Measurements from ENCODE around the gene ZNF691. TPM values are rescaled to one million over a fixed set of nuclear protein-coding genes. Genes with fewer than 3 reads are reported as not detected.
"Not testable (repeated sequence)": the region's sequence is repeated elsewhere in the genome, so short reads cannot be mapped to it uniquely, and the experiment has no call there.

Gene ZNF691
- total and polyA plus RNA-seq, 9 donors, result 7.9 to 14.1 (median 12.3) TPM

DNA sequence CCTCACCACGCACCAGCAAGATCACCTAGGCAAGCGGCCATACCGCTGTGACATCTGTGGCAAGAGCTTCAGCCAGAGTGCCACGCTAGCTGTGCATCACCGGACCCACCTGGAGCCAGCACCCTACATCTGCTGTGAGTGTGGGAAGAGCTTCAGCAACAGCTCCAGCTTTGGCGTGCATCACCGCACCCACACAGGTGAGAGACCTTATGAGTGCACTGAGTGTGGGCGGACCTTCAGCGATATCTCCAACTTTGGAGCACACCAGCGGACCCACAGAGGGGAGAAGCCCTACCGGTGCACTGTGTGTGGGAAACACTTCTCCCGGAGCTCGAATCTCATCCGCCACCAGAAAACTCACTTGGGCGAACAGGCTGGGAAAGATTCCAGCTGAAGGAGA, 5.0 kb downstream of the ZNF691 start:
- TF ChIP-seq POLR2A (IDR thresholded peaks at IDR 0.05) (no peak), EP300 (IDR thresholded peaks at IDR 0.05) (no peak)
- TF ChIP-seq, protein P1, sequence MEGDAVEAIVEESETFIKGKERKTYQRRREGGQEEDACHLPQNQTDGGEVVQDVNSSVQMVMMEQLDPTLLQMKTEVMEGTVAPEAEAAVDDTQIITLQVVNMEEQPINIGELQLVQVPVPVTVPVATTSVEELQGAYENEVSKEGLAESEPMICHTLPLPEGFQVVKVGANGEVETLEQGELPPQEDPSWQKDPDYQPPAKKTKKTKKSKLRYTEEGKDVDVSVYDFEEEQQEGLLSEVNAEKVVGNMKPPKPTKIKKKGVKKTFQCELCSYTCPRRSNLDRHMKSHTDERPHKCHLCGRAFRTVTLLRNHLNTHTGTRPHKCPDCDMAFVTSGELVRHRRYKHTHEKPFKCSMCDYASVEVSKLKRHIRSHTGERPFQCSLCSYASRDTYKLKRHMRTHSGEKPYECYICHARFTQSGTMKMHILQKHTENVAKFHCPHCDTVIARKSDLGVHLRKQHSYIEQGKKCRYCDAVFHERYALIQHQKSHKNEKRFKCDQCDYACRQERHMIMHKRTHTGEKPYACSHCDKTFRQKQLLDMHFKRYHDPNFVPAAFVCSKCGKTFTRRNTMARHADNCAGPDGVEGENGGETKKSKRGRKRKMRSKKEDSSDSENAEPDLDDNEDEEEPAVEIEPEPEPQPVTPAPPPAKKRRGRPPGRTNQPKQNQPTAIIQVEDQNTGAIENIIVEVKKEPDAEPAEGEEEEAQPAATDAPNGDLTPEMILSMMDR (IDR thresholded peaks at IDR 0.05), result no peak
- 95 to 98% (median 98%) methylated on average over 15 of the region's 15 CpGs for WGBS, 3 donors
- Histone ChIP-seq H3K4me3 (no peak overlapping the region), H3K27ac (no peak overlapping the region), H3K36me3 (no peaks in the 10 kb centered on the region), H3K27me3 (no peaks in the 10 kb centered on the region), H3K4me1 (ENCODE audit: insufficient read depth) (peaks cover 5% of the 10 kb centered on the region), H3K9me3 (peaks cover 0 to 3% of the 10 kb centered on the region in 2 donors)
- no peak for DNase-seq
- intact Hi-C loops (cut with DNase I), result no loop called here

DNA sequence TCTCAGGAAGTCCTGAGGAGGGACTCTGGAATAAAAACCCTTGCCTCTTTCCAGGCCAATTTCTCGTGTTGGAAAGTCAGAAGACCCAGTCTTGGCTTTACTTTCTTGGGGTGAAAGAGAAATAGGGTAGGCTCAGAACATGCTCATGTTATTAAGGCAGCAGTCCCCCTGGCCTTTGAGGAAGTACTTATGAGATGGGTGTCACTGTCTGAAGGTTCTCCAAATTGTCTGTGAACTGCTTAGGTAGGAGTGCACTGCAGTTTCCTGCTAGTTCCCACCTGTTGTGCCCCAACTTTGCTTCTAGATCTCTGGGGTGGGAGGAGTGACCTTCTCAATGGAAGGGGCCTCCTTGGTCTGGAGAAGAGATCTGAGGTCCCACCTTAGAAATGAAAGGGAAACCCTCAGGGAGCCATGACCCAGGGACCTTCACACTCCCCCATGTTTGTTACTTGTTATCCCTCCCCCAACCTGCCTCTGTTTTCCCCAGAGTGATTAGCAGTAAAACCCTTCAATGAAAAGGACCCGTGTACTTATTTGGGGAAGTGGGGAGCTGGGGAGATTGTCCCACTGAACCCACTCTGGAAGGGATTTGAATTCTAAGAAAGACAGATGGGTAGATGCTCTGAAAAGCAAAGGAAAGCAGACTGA, 5.7 kb downstream of the ZNF691 start:
- intact Hi-C loops (cut with DNase I), result no loop called here
- peaks cover 3% of the 10 kb centered on the region for H3K4me1 ChIP-seq (ENCODE audit: insufficient read depth)
- no peak overlapping the region for H3K4me3 ChIP-seq
- no peaks in the 10 kb centered on the region for H3K36me3 ChIP-seq
- TF ChIP-seq POLR2A (IDR thresholded peaks at IDR 0.05) (no peak), EP300 (IDR thresholded peaks at IDR 0.05) (no peak)
- TF ChIP-seq, protein P1 (IDR thresholded peaks at IDR 0.05), result no peak
- WGBS, 3 donors, result 86 to 90% (median 90%) methylated on average over 2 of the region's 2 CpGs
- H3K27me3 ChIP-seq, result no peaks in the 10 kb centered on the region
- DNase-seq, result no peak
- peaks cover 0 to 3% of the 10 kb centered on the region in 2 donors for H3K9me3 ChIP-seq
- H3K27ac ChIP-seq, result no peak overlapping the region

DNA sequence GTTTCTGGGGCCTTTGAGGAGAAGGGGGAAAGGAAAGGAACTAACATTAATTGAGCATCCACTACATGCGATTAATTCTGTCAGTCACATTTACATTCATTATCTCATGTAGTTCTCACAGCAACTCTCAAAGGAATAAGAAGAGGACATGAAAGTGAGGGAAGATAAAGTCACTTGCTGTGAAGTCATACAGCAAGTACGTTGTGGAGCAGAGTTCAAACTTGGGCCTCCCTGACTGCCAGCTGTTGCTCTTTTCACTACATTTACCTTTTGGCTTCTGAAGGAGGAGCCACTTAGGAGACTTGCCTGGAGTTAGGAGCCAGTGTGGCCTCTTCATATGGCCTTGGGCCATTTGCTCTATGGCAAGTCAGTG, 6.2 kb downstream of the ZNF691 start:
- Histone ChIP-seq H3K36me3 (no peaks in the 10 kb centered on the region), H3K4me3 (no peak overlapping the region), H3K27ac (no peak overlapping the region), H3K9me3 (peaks cover 0 to 3% of the 10 kb centered on the region in 2 donors), H3K27me3 (no peaks in the 10 kb centered on the region), H3K4me1 (ENCODE audit: insufficient read depth) (no peaks in the 10 kb centered on the region)
- WGBS, 3 donors, result 48 to 50% (median 49%) methylated on average over 2 of the region's 2 CpGs
- intact Hi-C loops (cut with DNase I), result no loop called here
- DNase-seq, result no peak
- TF ChIP-seq POLR2A (IDR thresholded peaks at IDR 0.05), result no peak

DNA sequence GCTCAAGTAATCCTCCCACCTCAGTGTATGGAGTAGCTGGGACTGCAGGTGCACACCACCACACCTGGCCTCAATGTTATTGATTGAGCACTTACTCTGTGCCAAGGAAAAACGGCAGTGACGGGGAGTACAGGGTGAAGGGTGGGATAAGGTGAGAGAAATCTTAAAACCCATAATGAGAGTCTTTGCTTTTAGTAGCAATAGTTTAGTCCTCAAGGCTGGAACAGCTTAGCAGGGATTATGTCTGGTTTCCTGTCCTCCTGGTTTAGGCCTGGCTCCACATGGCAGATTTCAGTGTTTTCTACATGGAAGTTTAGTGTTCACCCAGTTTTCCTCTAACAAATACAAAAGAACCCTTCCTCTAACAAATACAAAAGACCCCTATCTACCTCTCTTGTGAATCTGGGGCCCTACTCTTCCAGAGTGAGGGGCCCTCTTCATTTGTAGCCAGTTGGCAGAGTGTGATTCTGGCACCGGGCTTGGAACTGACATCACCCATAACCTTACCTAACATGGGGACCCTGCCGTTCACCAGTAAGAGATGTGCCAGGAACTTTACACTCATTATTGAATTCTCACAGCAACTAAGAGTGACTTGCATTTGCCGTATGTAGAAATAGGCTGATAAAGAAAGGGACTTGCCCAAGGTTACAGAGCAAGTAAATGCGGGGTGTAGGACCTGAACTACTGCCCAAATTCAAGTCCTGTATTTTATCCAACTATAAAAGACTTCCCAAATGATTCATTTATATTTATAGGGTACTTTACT, 6.9 kb downstream of the ZNF691 start:
- H3K9me3 ChIP-seq, result peaks cover 0 to 3% of the 10 kb centered on the region in 2 donors
- no peak overlapping the region for H3K27ac ChIP-seq
- DNase-seq, result no peak
- H3K4me1 ChIP-seq (ENCODE audit: insufficient read depth), result no peaks in the 10 kb centered on the region
- TF ChIP-seq, protein P1 (IDR thresholded peaks at IDR 0.05), result no peak
- TF ChIP-seq EP300 (IDR thresholded peaks at IDR 0.05) (no peak), POLR2A (IDR thresholded peaks at IDR 0.05) (no peak)
- no peaks in the 10 kb centered on the region for H3K36me3 ChIP-seq
- WGBS, 3 donors, result 62 to 65% (median 63%) methylated on average over 6 of the region's 6 CpGs
- no peaks in the 10 kb centered on the region for H3K27me3 ChIP-seq
- intact Hi-C loops (cut with DNase I), result no loop called here
- H3K4me3 ChIP-seq, result no peak overlapping the region

DNA sequence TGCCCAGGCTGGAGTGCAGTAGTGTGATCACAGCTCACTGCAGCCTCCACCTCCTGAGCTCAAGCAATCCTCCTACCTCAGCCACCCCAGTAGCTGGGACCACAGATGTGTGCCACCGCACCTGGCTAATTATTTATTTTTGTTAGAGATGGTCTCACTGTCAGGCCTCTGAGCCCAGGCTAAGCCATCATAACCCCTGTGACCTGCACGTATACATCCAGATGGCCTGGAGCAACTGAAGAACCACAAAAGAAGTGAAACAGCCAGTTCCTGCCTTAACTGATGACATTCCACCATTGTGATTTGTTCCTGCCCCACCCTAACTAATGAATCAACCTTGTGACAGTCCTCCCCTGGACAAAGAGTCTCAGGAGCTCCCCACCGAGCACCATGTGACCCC, 10.1 kb downstream of the ZNF691 start:
- H3K4me3 ChIP-seq; H3K27me3 ChIP-seq; H3K4me1 ChIP-seq (ENCODE audit: insufficient read depth); intact Hi-C loops (cut with DNase I); H3K27ac ChIP-seq; H3K36me3 ChIP-seq; DNase-seq; H3K9me3 ChIP-seq: not testable (repeated sequence)
- WGBS, 3 donors, result 86 to 94% (median 88%) methylated on average over 3 of the region's 3 CpGs

DNA sequence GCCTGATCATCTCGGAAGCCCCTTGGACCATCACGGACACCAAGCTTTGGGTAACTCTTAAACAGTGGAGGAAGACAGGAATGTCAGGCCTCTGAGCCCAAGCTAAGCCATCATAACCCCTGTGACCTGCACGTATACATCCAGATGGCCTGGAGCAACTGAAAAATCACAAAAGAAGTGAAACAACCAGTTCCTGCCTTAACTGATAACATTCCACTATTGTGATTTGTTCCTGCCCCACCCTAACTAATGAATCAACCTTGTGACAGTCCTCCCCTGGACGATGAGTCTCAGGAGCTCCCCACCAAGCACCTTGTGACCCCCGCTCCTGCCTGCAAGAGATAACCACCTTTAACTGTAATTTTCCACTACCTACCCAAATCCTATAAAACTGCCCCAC, 13.0 kb downstream of the ZNF691 start:
- WGBS, 3 donors, result 77 to 82% (median 79%) methylated on average over 5 of the region's 5 CpGs
- H3K9me3 ChIP-seq; H3K4me1 ChIP-seq (ENCODE audit: insufficient read depth); DNase-seq; intact Hi-C loops (cut with DNase I); H3K36me3 ChIP-seq; H3K4me3 ChIP-seq; H3K27ac ChIP-seq; H3K27me3 ChIP-seq: not testable (repeated sequence)
